ENCODE measurements around the gene ITPR1. TPM values are rescaled to one million over a fixed set of nuclear protein-coding genes. Genes with fewer than 3 reads are reported as not detected.

ITPR1 gene
- polyA plus RNA-seq, 5 donors, result 34.8 to 47.9 (median 40.8) TPM

- DNase-seq, result no peak
These were observed 313.5 kb downstream of the ITPR1 start for GRCh38 chr3:4806535-4807108.

GRCh38 chr3:4807381-4808280 lies 314.5 kb downstream of the ITPR1 start:
- DNase-seq, result no peak

DNA sequence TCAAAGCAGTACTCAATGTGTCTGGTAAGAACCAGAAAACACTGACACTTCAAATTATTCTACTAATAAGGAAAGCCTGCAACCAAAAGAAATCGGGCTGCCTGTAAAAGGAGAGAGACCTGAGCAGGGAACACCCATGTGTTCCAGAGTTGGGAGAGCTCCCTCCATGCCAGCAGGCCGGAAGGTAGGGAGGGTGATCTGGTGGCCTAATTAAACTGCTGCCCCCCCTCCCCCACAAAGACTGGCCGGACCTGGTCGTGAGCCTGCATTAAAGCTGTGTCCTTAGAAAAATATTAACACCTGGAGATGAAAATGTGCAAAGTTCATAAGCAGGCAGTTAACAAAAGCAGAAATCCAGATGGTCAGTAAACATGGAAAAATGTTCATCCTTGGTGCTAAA lies 315.5 kb downstream of the ITPR1 start:
- no peak for DNase-seq

GRCh38 chr3:4809922-4810321 lies 316.8 kb downstream of the ITPR1 start:
- DNase-seq, result no peak

DNA sequence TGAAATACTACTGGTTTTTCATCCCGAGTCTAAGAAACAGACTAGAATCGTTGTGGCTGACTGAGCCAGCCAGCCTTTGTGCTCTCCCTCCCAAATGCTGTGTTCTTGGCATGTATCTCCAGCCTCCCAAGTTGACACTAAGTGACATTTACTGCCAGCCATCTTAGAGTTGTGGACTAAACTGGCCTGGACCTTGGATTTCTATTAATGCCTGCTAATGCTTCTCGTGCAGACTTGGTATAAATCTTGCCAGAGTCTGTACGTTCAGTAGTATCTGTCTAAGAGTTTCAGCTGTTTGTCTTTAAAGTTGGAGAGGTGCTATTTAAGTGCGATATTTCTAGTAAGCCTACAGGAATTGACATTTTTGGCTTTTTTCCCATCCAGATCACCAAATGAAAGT lies 319.4 kb downstream of the ITPR1 start:
- DNase-seq, result peak; percentile 13 to 20

DNA sequence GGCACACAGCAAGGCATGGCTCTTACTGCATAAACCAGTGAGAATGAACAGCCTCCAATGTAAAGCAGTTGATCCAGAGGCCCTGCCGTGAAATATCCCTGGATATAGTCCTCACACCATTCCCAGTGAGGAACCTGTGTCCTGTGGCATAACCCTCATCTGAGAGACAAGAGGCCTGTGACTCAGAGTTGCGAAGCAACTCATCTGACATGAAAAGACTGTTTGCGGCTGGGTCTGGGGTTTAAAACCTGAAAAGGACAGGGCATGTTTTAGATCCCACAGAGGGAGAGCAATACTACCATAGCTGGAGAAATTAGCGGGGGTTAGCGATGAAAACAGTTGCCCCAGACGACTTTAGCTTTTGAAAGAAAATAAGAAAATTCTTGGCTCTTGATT lies 320.8 kb downstream of the ITPR1 start:
- DNase-seq, result no peak

DNA sequence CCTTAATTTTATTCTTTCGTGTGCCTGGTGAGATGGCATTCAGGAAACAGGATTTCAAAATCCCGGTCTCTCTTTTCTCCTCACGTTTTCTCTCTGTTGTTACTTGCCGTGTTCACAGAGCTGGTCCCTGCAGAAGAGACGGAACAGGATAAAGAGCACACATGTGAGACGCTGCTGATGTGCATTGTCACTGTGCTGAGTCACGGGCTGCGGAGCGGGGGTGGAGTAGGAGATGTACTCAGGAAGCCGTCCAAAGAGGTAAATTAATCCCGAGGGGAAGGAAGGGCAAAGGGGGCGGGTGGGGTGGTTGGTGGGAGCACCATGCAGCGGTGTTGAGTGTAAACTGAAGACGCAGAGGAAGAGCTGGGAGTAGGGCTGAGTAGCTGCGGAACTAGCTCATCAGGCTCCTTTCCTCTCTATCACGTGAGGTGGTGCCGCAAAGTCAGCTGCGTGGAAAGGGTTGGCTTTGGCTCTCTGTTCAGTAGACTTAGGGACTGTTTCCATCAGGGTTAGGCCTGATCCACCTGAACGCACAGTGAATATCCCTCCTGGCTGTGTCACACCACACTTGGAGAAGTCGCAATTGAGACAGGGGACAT lies 321.3 kb downstream of the ITPR1 start:
- no peak for DNase-seq

GRCh38 chr3:4814904-4815574 lies 321.9 kb downstream of the ITPR1 start:
- DNase-seq, result no peak

- DNase-seq, result no peak
These were observed 323.2 kb downstream of the ITPR1 start for GRCh38 chr3:4816306-4816705.

- no peak for DNase-seq
These were observed 323.6 kb downstream of the ITPR1 start for GRCh38 chr3:4816718-4817117.

- no peak for DNase-seq
These were observed 324.0 kb downstream of the ITPR1 start for GRCh38 chr3:4817128-4817527.

DNA sequence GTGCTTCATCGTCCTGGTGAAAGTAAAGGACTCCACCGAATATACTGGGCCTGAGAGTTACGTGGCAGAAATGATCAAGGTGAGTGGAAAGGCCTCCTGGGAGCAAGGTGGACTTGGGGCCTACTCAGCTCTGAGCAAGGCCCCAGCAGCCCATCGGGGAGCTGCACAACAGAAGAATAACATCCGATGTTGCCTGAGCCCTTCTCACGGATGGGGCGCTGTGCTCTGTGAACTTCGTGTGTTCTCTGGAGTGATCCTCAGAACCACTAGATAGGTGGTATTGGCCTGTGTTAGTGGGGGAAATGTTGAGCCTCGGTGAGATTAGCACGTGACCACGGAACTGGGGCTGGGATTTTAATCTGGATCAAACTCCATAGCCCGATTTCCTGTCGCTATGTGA lies 325.0 kb downstream of the ITPR1 start:
- DNase-seq, result no peak

DNA sequence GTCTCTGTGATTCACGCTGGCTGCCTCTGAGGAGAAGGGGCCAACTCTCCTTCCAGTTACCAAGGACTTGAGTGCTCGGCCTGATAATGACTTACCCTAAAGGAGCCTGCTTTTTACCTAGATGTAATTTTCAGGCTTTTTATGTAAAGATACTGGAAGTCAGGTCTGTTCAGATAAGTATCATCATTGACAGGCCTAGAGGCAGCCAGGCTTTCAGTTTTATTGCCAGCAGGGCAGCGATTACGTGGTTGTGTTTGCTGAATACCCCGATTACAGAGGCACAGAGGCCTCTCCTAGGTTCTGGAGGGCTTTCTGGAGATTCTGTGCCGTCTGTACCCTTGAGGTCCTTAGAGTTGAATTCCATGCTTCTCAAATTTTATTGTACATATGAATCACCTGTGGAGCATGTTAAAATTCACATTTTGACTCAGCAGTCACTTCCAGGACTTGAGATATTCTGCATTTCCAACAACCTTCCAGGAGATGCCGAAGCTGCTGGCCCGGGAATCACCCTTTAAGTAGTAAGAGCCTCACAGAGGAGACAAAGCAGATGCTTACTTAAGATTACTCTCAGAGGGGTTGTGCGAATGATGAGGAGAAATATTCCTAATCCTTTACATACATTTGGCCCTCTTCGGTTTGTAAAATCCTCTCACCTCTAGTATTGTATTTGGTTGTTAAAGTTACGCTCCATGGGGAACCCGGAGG lies 326.0 kb downstream of the ITPR1 start:
- DNase-seq, result no peak

DNA sequence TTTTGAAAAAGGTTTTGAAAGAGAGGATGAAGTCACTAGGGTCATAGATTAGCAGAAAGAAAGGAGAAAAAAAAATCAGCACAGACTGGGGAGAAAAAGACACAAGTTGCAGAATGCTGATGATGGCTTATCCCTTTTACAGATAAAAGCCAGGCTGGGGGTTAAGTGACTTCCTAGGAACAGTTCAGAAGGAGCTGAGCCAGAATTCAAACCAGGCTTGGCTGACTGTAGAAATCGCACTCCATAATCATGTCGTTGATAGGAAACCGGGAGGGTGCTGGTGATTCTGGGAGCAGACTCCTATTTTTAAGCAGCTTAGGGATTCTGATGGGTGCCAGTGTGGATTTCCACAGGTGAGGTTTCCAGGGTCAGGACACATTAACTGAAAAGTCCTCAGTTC lies 326.6 kb downstream of the ITPR1 start:
- DNase-seq, result no peak

GRCh38 chr3:4820296-4821121 lies 327.4 kb downstream of the ITPR1 start:
- DNase-seq, result no peak

GRCh38 chr3:4821338-4821737 lies 328.2 kb downstream of the ITPR1 start:
- DNase-seq, result no peak

DNA sequence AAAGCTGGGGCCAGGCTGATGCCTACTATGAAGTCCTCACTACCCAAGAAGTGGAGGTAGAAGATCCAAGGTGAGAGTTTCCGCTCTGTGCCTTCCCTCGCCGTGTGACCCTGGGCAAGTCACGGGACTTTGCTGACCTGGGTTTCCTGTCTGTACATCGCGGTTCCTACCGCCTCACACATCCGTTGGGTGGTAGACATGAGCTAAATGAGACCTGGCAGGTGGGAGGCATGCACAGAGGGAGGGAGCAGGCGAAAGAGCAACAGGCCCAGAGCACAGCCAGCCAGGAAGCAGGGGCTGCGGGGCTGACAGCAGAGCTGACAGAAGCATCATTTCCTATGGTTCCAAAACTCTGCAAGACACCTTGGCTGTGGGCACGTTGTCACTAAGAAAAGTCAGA lies 328.8 kb downstream of the ITPR1 start:
- DNase-seq, result no peak

- DNase-seq, result no peak
These were observed 329.4 kb downstream of the ITPR1 start for GRCh38 chr3:4822568-4822967.

- DNase-seq, result no peak
These were observed 330.2 kb downstream of the ITPR1 start for GRCh38 chr3:4823385-4823784.

- DNase-seq, result no peak
These were observed 331.1 kb downstream of the ITPR1 start for GRCh38 chr3:4823986-4824925.
